HepG2 (cell line): ENCODE data around the gene TET2. TPM values are rescaled to one million over a fixed set of nuclear protein-coding genes. Genes with fewer than 3 reads are reported as not detected.
A peak's percentile ranks its signal among the peaks of the same experiment; 100 is the strongest.

Experiments
- ARID5B ChIP-seq: IDR thresholded peaks from 2 replicates; pipeline ENCODE4 v1.4.0; 2020; ENCODE audit warnings: mild to moderate bottlenecking, missing genetic modification reagents
- CTCF ChIP-seq: sonication (generic); formaldehyde crosslinking; IDR thresholded peaks from 2 replicates; pipeline ENCODE4 v1.5.0; 2020; ENCODE audit warnings: mild to moderate bottlenecking, missing genetic modification reagents, moderate library complexity
- GATAD2A ChIP-seq: IDR thresholded peaks from 2 replicates; pipeline ENCODE4 v1.6.1; 2016
- HMGA1 ChIP-seq: sonication (generic); formaldehyde crosslinking; conservative IDR thresholded peaks from 2 replicates; pipeline ENCODE4 v1.4.0; 2020; ENCODE audit warnings: missing genetic modification reagents
- HOXA7 ChIP-seq: sonication (generic); formaldehyde crosslinking; IDR thresholded peaks from 2 replicates; pipeline ENCODE4 v1.8.1; 2022; ENCODE audit warnings: mild to moderate bottlenecking, missing genetic modification reagents, moderate library complexity
- ISX ChIP-seq: sonication (generic); formaldehyde crosslinking; conservative IDR thresholded peaks from 2 replicates; pipeline ENCODE4 v1.5.0; 2020; ENCODE audit warnings: missing genetic modification reagents
- NCOR1 ChIP-seq: fragments of 200-600 bp; sonication (generic); IDR thresholded peaks from 2 replicates; pipeline ENCODE4 v1.7.0; 2017; ENCODE audit warnings: antibody characterized with exemption, low read length, borderline replicate concordance
- PLRG1 ChIP-seq: fragments of 450-650 bp; conservative IDR thresholded peaks from 2 replicates; pipeline ENCODE4 v1.6.1; 2016
- RBFOX2 ChIP-seq: fragments of 200-400 bp; formaldehyde crosslinking; IDR thresholded peaks from 2 replicates; pipeline ENCODE4 v1.6.1; 2017; ENCODE audit warnings: low read depth, mild to moderate bottlenecking, low read length
- REL ChIP-seq: sonication (generic); formaldehyde crosslinking; conservative IDR thresholded peaks from 2 replicates; pipeline ENCODE4 v1.8.0; 2022; ENCODE audit warnings: mild to moderate bottlenecking, missing genetic modification reagents, moderate library complexity
- TRIM22 ChIP-seq: fragments of 450-650 bp; IDR thresholded peaks from 2 replicates; pipeline ENCODE4 v1.6.1; 2017
- U2AF1 ChIP-seq: fragments of 200-400 bp; formaldehyde crosslinking; optimal IDR thresholded peaks from 2 replicates; pipeline ENCODE3; 2017; ENCODE audit warnings: mild to moderate bottlenecking, low read depth, low read length
- ZFP36 ChIP-seq: fragments of 150-350 bp; IDR thresholded peaks from 2 replicates; pipeline ENCODE4 v1.6.1; 2018; ENCODE audit warnings: borderline replicate concordance, low read length, low read depth; ENCODE audit not compliant: partially characterized antibody
- ZNF124 ChIP-seq: sonication (generic); formaldehyde crosslinking; IDR thresholded peaks from 2 replicates; pipeline ENCODE4 v1.4.0; 2020; ENCODE audit warnings: missing genetic modification reagents
- ZNF503 ChIP-seq: sonication (generic); formaldehyde crosslinking; IDR thresholded peaks from 2 replicates; pipeline ENCODE4 v1.4.0; 2020; ENCODE audit warnings: missing genetic modification reagents
- ZNF564 ChIP-seq: sonication (generic); formaldehyde crosslinking; IDR thresholded peaks from 2 replicates; pipeline ENCODE4 v1.8.1; 2023; ENCODE audit warnings: mild to moderate bottlenecking, missing genetic modification reagents
- ZNF713 ChIP-seq: sonication (generic); formaldehyde crosslinking; IDR thresholded peaks from 2 replicates; pipeline ENCODE4 v1.4.0; 2020; ENCODE audit warnings: mild to moderate bottlenecking, missing genetic modification reagents
- polyA plus RNA-seq, 8 experiments: library from polyadenylated mRNA; depleted of rRNA in 3 of 8; stranded (reverse) in 7 of 8; unstranded in 1 of 8; fragments of >200 nt; fragmentation: Illumina TruSeq in 4 of 8; extraction: Trizol in 4 of 8; gene quantifications; 2 replicates each; pipeline versions ENCODE4 v1.2.1 to v1.2.3, GENCODE V29; 2011 to 2016; ENCODE audit warnings: low read depth in 4 of 8, missing spikeins in 1 of 8, mixed read lengths in 1 of 8; ENCODE audit not compliant: insufficient read depth in 1 of 8
- total RNA-seq, 5 experiments: library from RNA; depleted of rRNA; stranded (reverse); fragments of >200 nt; fragmentation: Illumina TruSeq; extraction: Trizol; gene quantifications; 2 replicates each; pipeline ENCODE4 v1.2.3, GENCODE V29; 2016; ENCODE audit warnings: low read depth in 1 of 5
- TF ChIP-seq, protein P1 (sequence below): sonication (generic); IDR thresholded peaks from 2 replicates; pipeline ENCODE4 v1.6.1; 2016; ENCODE audit warnings: low read depth, borderline replicate concordance
- TF ChIP-seq, protein P2 (sequence below): sonication (generic); formaldehyde crosslinking; IDR thresholded peaks from 2 replicates; pipeline ENCODE4 v1.5.0; 2020; ENCODE audit warnings: mild to moderate bottlenecking, missing genetic modification reagents

The TET2 gene
- total and polyA plus RNA-seq, 2 of the 13 experiments (the other 11 are each of a cell fraction or from before 2014, with no cell fraction given), result 4.7 to 4.8 TPM

DNA sequence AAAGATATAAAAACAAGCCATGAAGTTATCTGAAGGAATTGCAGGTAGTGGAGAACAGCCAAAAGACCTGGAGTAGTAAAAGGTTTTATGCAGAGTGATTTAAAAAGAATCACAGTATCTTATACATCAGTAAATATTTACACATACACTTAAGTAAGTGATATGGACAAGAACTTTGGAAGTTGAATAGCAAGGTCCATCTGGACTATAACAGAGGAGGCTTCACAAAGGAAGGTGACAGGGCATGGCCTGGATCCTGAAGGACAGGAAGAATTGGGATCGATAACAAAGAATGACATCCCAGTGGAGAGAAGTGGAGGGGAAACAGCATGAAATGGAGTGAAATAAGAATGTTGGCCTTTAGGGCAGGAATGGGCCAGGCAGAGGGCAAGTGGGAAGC is 46.2 kb downstream of the TET2 start (continued):
- TF ChIP-seq, protein P1, sequence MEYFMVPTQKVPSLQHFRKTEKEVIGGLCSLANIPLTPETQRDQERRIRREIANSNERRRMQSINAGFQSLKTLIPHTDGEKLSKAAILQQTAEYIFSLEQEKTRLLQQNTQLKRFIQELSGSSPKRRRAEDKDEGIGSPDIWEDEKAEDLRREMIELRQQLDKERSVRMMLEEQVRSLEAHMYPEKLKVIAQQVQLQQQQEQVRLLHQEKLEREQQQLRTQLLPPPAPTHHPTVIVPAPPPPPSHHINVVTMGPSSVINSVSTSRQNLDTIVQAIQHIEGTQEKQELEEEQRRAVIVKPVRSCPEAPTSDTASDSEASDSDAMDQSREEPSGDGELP, result no peak
- TF ChIP-seq ZNF564 (CRISPR knock-in tag) (no peak), ZFP36 (no peak), U2AF1 (no peak), ZNF503 (CRISPR knock-in tag) (no peak), ARID5B (CRISPR knock-in tag) (peak; percentile 50), REL (CRISPR knock-in tag) (no peak), CTCF (CRISPR knock-in tag) (no peak), TRIM22 (no peak), HOXA7 (CRISPR knock-in tag) (no peak), GATAD2A (CRISPR knock-in tag) (peak; percentile 56; the same call in 1 of the 2 replicates), HMGA1 (CRISPR knock-in tag) (no peak), ZNF124 (CRISPR knock-in tag) (no peak), ISX (no peak), PLRG1 (no peak), ZNF713 (no peak), RBFOX2 (no peak), NCOR1 (peak; percentile 46; the same call in 1 of the 2 replicates)
- TF ChIP-seq, protein P2, sequence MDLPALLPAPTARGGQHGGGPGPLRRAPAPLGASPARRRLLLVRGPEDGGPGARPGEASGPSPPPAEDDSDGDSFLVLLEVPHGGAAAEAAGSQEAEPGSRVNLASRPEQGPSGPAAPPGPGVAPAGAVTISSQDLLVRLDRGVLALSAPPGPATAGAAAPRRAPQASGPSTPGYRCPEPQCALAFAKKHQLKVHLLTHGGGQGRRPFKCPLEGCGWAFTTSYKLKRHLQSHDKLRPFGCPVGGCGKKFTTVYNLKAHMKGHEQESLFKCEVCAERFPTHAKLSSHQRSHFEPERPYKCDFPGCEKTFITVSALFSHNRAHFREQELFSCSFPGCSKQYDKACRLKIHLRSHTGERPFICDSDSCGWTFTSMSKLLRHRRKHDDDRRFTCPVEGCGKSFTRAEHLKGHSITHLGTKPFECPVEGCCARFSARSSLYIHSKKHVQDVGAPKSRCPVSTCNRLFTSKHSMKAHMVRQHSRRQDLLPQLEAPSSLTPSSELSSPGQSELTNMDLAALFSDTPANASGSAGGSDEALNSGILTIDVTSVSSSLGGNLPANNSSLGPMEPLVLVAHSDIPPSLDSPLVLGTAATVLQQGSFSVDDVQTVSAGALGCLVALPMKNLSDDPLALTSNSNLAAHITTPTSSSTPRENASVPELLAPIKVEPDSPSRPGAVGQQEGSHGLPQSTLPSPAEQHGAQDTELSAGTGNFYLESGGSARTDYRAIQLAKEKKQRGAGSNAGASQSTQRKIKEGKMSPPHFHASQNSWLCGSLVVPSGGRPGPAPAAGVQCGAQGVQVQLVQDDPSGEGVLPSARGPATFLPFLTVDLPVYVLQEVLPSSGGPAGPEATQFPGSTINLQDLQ, result no peak
